Lower leg skin (tissue), 4 donors: ENCODE data around the gene ATIC. TPM values are rescaled to one million over a fixed set of nuclear protein-coding genes. Genes with fewer than 3 reads are reported as not detected.

ENCODE experiments used
- DNase-seq, 2 donors: peaks; one replicate each; pipeline ENCODE4 v3.0.0-alpha.2; 2019; ENCODE audit warnings: low spot score in 2 of 2
- H3K4me3 ChIP-seq: fragments of 200-600 bp; sonication (generic); 2 replicates; pipeline ENCODE4 v1.5.1; 2017; ENCODE audit warnings: mild to moderate bottlenecking, low read depth; ENCODE audit not compliant: poor library complexity, severe bottlenecking
- CTCF ChIP-seq, 3 donors: fragments of 450-650 bp; IDR thresholded peaks; one replicate each; pipeline ENCODE4 v1.5.1; 2016; ENCODE audit warnings: antibody characterized with exemption in 3 of 3, mild to moderate bottlenecking in 3 of 3, moderate library complexity in 2 of 3
- POLR2A ChIP-seq, 2 donors: fragments of 450-650 bp; IDR thresholded peaks; one replicate each; pipeline ENCODE4 v1.6.1; 2016 to 2017; ENCODE audit warnings: antibody characterized with exemption in 2 of 2, mild to moderate bottlenecking in 1 of 2, moderate library complexity in 1 of 2
- WGBS, 2 donors: methylation state at CpG; one replicate each; pipeline ENCODE4 v1.1.5; 2018; 5-methylcytosine and 5-hydroxymethylcytosine counted together
- intact Hi-C: fragments of 100-400 bp; cut with DNase I; formaldehyde crosslinking; loops from one replicate; pipeline ENCODE4 v1.15.0; 2023; ENCODE audit warnings: low total_unique reads
- total RNA-seq, 4 donors: library from RNA; depleted of rRNA; stranded (reverse); fragments of >200 nt; gene quantifications; one replicate each; pipeline ENCODE4 v1.1.0, GENCODE V29; 2016

The ATIC gene
- total RNA-seq, 4 donors from 2014 or later, result 29.7 to 48.6 (median 34.6) TPM

DNA sequence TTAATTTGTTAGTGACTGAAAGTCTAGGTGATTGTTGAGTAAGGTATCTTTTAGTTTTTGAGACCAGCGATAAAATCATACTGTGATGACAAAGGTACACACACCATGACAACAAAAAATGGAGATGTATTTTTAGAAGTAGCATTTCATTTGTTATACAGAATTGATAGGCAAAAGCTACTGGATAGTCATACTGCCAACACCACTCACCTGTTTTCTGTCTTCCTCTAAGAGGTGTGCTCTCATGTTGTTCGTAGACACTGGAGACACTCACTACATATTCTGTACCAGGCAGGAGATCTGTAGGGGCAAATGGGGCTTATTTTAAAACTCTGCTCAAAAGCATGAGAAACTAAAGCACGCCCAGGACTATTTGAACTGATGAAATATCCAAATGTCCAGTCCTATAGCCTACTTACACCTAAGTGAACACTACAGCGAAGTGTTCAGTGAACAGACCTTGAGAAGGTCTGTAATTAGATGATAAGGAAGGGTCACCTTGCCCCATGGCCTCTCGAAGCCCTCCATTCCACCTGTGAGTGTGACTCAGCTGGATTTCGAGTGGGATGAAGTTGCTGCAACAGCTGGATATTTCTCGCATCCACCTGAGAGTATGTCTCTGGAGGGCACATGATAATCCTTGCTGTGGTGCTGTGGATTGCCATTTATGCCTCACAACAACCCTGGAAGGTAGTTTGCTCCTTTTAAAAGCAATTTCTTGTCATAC lies 76.3 kb downstream of the ATIC start:
- intact Hi-C loops, result no loop called here
- H3K4me3 ChIP-seq, result no peak overlapping the region
- no peak for DNase-seq
- TF ChIP-seq POLR2A (IDR thresholded peaks at IDR 0.05) (no peak), CTCF (IDR thresholded peaks at IDR 0.05) (no peak)
- WGBS, 2 donors, result 91 to 93% methylated on average over 7 of the region's 7 CpGs

- H3K4me3 ChIP-seq, result no peak overlapping the region
- DNase-seq, result no peak
- intact Hi-C loops, result no loop called here
- no peak for TF ChIP-seq CTCF (IDR thresholded peaks at IDR 0.05)
- no peak for TF ChIP-seq POLR2A (IDR thresholded peaks at IDR 0.05)
- WGBS, 2 donors, result 95 to 97% methylated on average over 2 of the region's 2 CpGs
Observed at GRCh38 chr2:215390550-215390913, 78.7 kb downstream of the ATIC start.

- WGBS, 2 donors, result 93 to 94% methylated on average over 5 of the region's 5 CpGs
- TF ChIP-seq POLR2A (IDR thresholded peaks at IDR 0.05) (no peak), CTCF (IDR thresholded peaks at IDR 0.05) (no peak)
- no peak for DNase-seq
- H3K4me3 ChIP-seq, result no peak overlapping the region
- intact Hi-C loops, result no loop called here
Observed at GRCh38 chr2:215391531-215391930, 79.7 kb downstream of the ATIC start.

- intact Hi-C loops, result no loop called here
- TF ChIP-seq CTCF (IDR thresholded peaks at IDR 0.05) (no peak), POLR2A (IDR thresholded peaks at IDR 0.05) (no peak)
- no peak overlapping the region for H3K4me3 ChIP-seq
- no peak for DNase-seq
Observed at GRCh38 chr2:215392164-215392563, 80.3 kb downstream of the ATIC start.

GRCh38 chr2:215392687-215393270 lies 80.9 kb downstream of the ATIC start:
- TF ChIP-seq CTCF (IDR thresholded peaks at IDR 0.05) (no peak), POLR2A (IDR thresholded peaks at IDR 0.05) (no peak)
- WGBS, 2 donors, result 92 to 97% methylated on average over 12 of the region's 12 CpGs
- no peak for DNase-seq
- no peak overlapping the region for H3K4me3 ChIP-seq
- intact Hi-C loops, result no loop called here
